IMR-90 (cell line): ENCODE results near the gene HPN. TPM values are rescaled to one million over a fixed set of nuclear protein-coding genes. Genes with fewer than 3 reads are reported as not detected.

Source experiments
- ATAC-seq: fragments of 200-7000 bp; cut with Tn5 transposase; 2 replicates; pipeline ENCODE4 v1.9.1; 2020; ENCODE audit warnings: low read depth, mild to moderate bottlenecking, moderate library complexity
- BruUV-seq: library from RNA; stranded (reverse); fragments of 400-500 nt; replicated peaks from 2 replicates; lab custom pipeline; 2021; lab: Mats Ljungman, UMichigan
- CTCF ChIA-PET: fragments of 300-600 bp; formaldehyde crosslinking; extraction: SDS; loops from one replicate; lab custom pipeline; 2021; ENCODE audit warnings: antibody characterized with exemption; lab: Yijun Ruan, JAX
- POLR2A ChIA-PET: fragments of 300-600 bp; sonication (Branson Sonifier 250); formaldehyde crosslinking; loops from one replicate; lab custom pipeline; 2022; ENCODE audit warnings: antibody characterized with exemption; ENCODE audit not compliant: unreplicated experiment; lab: Charles Lee
- DNase-seq: peaks from one replicate; pipeline ENCODE4 v3.0.0; 2013
- H2AFZ ChIP-seq: replicated peaks from 2 replicates; pipeline ENCODE3; 2013; ENCODE audit warnings: low read length, mild to moderate bottlenecking; ENCODE audit not compliant: poor library complexity
- H2AK5ac ChIP-seq: 2 replicates; pipeline ENCODE4 v1.6.1; 2013; ENCODE audit warnings: low read depth, low read length, inconsistent platforms
- H2AK9ac ChIP-seq: replicated peaks from 2 replicates; pipeline ENCODE3; 2013; ENCODE audit warnings: mild to moderate bottlenecking, low read depth, low read length, moderate library complexity; ENCODE audit not compliant: poor library complexity
- H2BK120ac ChIP-seq: 2 replicates; pipeline ENCODE4 v1.6.1; 2013; ENCODE audit warnings: low read depth, low read length, inconsistent platforms
- H2BK15ac ChIP-seq: 3 replicates; pipeline ENCODE4 v1.6.1; 2013; ENCODE audit warnings: low read depth, low read length, inconsistent platforms
- H2BK20ac ChIP-seq: 2 replicates; pipeline ENCODE4 v1.6.1; 2013; ENCODE audit warnings: low read depth, mild to moderate bottlenecking, inconsistent platforms, low read length, moderate library complexity
- H2BK5ac ChIP-seq: 2 replicates; pipeline ENCODE4 v1.6.1; 2013; ENCODE audit warnings: mild to moderate bottlenecking, low read depth, low read length, inconsistent platforms; ENCODE audit not compliant: poor library complexity, severe bottlenecking
- H3K14ac ChIP-seq: replicated peaks from 2 replicates; pipeline ENCODE4 v1.6.1; 2013; ENCODE audit warnings: low read depth, low read length, inconsistent platforms
- H3K18ac ChIP-seq: 2 replicates; pipeline ENCODE4 v1.6.1; 2013; ENCODE audit warnings: low read depth, low read length, control low read depth
- H3K23ac ChIP-seq: 2 replicates; pipeline ENCODE4 v1.6.1; 2013; ENCODE audit warnings: low read depth, low read length, inconsistent platforms
- H3K27ac ChIP-seq: 2 replicates; pipeline ENCODE4 v1.5.1; 2013; ENCODE audit warnings: mild to moderate bottlenecking, control low read depth, low read length; ENCODE audit not compliant: insufficient read depth
- H3K27me3 ChIP-seq: 2 replicates; pipeline ENCODE4 v1.6.1; 2013; ENCODE audit warnings: low read length; ENCODE audit not compliant: control insufficient read depth, insufficient read depth
- H3K36me3 ChIP-seq: 2 replicates; pipeline ENCODE4 v1.6.1; 2013; ENCODE audit warnings: low read length, mixed read lengths; ENCODE audit not compliant: control insufficient read depth, insufficient read depth
- H3K4ac ChIP-seq: 2 replicates; pipeline ENCODE4 v1.6.1; 2013; ENCODE audit warnings: low read depth, low read length, inconsistent platforms
- H3K4me1 ChIP-seq: 2 replicates; pipeline ENCODE4 v1.6.1; 2013; ENCODE audit warnings: low read length, mixed read lengths; ENCODE audit not compliant: control insufficient read depth, insufficient read depth
- H3K4me2 ChIP-seq: 2 replicates; pipeline ENCODE4 v1.6.1; 2013; ENCODE audit warnings: low read depth, mild to moderate bottlenecking, control low read depth, low read length, moderate library complexity
- H3K4me3 ChIP-seq: 2 replicates; pipeline ENCODE4 v1.5.1; 2013; ENCODE audit warnings: low read depth, mild to moderate bottlenecking, control low read depth, low read length, moderate library complexity; ENCODE audit not compliant: insufficient read depth
- H3K56ac ChIP-seq: 2 replicates; pipeline ENCODE4 v1.6.1; 2013; ENCODE audit warnings: low read length, inconsistent platforms; ENCODE audit not compliant: insufficient read depth; ENCODE audit errors: extremely low read depth
- H3K79me1 ChIP-seq, 2 experiments: 2 replicates each; pipeline ENCODE4 v1.6.1; 2013; ENCODE audit warnings: low read length in 2 of 2, inconsistent platforms in 1 of 2, low read depth in 1 of 2
- H3K9ac ChIP-seq: 2 replicates; pipeline ENCODE4 v1.6.1; 2013; ENCODE audit warnings: low read depth, low read length, control low read depth
- H3K9me1 ChIP-seq: 2 replicates; pipeline ENCODE4 v1.6.1; 2013; ENCODE audit warnings: low read length, inconsistent platforms; ENCODE audit not compliant: insufficient read depth
- H3K9me3 ChIP-seq: 2 replicates; pipeline ENCODE4 v1.6.1; 2013; ENCODE audit warnings: low read length; ENCODE audit not compliant: control insufficient read depth, insufficient read depth
- H4K20me1 ChIP-seq: 2 replicates; pipeline ENCODE4 v1.6.1; 2013; ENCODE audit warnings: low read length, inconsistent platforms; ENCODE audit not compliant: insufficient read depth
- H4K5ac ChIP-seq: 2 replicates; pipeline ENCODE4 v1.6.1; 2013; ENCODE audit warnings: mild to moderate bottlenecking, low read depth, low read length, control low read depth
- H4K8ac ChIP-seq, 2 experiments: 2 replicates each; pipeline ENCODE4 v1.6.1; 2013; ENCODE audit warnings: low read depth in 2 of 2, low read length in 2 of 2, control low read depth in 1 of 2, inconsistent platforms in 1 of 2
- H4K91ac ChIP-seq: 2 replicates; pipeline ENCODE4 v1.6.1; 2013; ENCODE audit warnings: low read depth, low read length, inconsistent platforms; ENCODE audit not compliant: insufficient read depth
- BHLHE40 ChIP-seq: fragments of 150-350 bp; IDR thresholded peaks from 2 replicates; pipeline ENCODE4 v1.6.1; 2016; ENCODE audit warnings: mild to moderate bottlenecking, low read depth, low read length
- CEBPB ChIP-seq: IDR thresholded peaks from 2 replicates; pipeline ENCODE4 v1.6.1; 2012; ENCODE audit warnings: low read depth, low read length, improper control_type of control experiment
- CHD1 ChIP-seq: IDR thresholded peaks from 2 replicates; pipeline ENCODE4 v1.6.1; 2012; ENCODE audit warnings: low read depth, low read length, improper control_type of control experiment
- FOS ChIP-seq: fragments of 150-350 bp; IDR thresholded peaks from 2 replicates; pipeline ENCODE4 v1.6.1; 2016; ENCODE audit warnings: low read depth, low read length
- MAFK ChIP-seq: IDR thresholded peaks from 2 replicates; pipeline ENCODE4 v1.6.1; 2012; ENCODE audit warnings: low read depth, low read length, improper control_type of control experiment
- MAZ ChIP-seq: IDR thresholded peaks from 2 replicates; pipeline ENCODE4 v1.6.1; 2012; ENCODE audit warnings: low read depth, mild to moderate bottlenecking, low read length, improper control_type of control experiment, moderate library complexity, borderline replicate concordance
- MXI1 ChIP-seq: IDR thresholded peaks from 2 replicates; pipeline ENCODE4 v1.6.1; 2012; ENCODE audit warnings: low read depth, mild to moderate bottlenecking, low read length, moderate library complexity, borderline replicate concordance
- POLR2A ChIP-seq: IDR thresholded peaks from 2 replicates; pipeline ENCODE4 v1.6.1; 2012; ENCODE audit warnings: mild to moderate bottlenecking, low read depth, low read length
- RAD21 ChIP-seq: IDR thresholded peaks from 2 replicates; pipeline ENCODE4 v1.6.1; 2012; ENCODE audit warnings: low read length, improper control_type of control experiment
- RCOR1 ChIP-seq: IDR thresholded peaks from 2 replicates; pipeline ENCODE4 v1.6.1; 2012; ENCODE audit warnings: mild to moderate bottlenecking, low read length, improper control_type of control experiment; ENCODE audit not compliant: insufficient replicate concordance
- RFX5 ChIP-seq: IDR thresholded peaks from 2 replicates; pipeline ENCODE4 v1.8.0; 2012; ENCODE audit warnings: low read depth, mild to moderate bottlenecking, low read length, moderate library complexity
- SMC3 ChIP-seq: fragments of 150-350 bp; IDR thresholded peaks from 2 replicates; pipeline ENCODE4 v1.6.1; 2016; ENCODE audit warnings: low read depth, mild to moderate bottlenecking, antibody characterized with exemption, low read length, moderate library complexity
- USF2 ChIP-seq: fragments of 150-350 bp; IDR thresholded peaks from 2 replicates; pipeline ENCODE4 v1.6.1; 2017; ENCODE audit warnings: mild to moderate bottlenecking, antibody characterized with exemption, low read length, low read depth
- WGBS, 2 experiments: methylation state at CpG; one replicate each; pipeline versions ENCODE4 v1.1.5 to v1.1.7; 2013; ENCODE audit warnings: missing lambda C conversion rate in 2 of 2; ENCODE audit not compliant: insufficient read length in 1 of 2; ENCODE audit errors: extremely low coverage in 2 of 2; 5-methylcytosine and 5-hydroxymethylcytosine counted together
- dilution Hi-C: fragments of 300-500 bp; cut with HindIII; formaldehyde crosslinking; loops from one replicate; pipeline ENCODE4 v1.14.3; 2018; ENCODE audit warnings: low sequenced_read_pairs; ENCODE audit not compliant: unreplicated experiment
- in situ Hi-C: fragments of 300-500 bp; cut with MboI; formaldehyde crosslinking; loops from 3 replicates; pipeline ENCODE4 v1.14.3; 2019; ENCODE audit warnings: low sequenced_read_pairs, inconsistent platforms, mixed read lengths
- intact Hi-C: fragments of 100-400 bp; cut with micrococcal nuclease; formaldehyde crosslinking; loops from 2 replicates; pipeline ENCODE4 v1.10.0; 2022
- polyA plus RNA-seq, 3 experiments: library from polyadenylated mRNA; depleted of rRNA; stranded (reverse); fragments of >200 nt; gene quantifications; 2 replicates each; pipeline ENCODE4 v1.2.3, GENCODE V29; 2012; ENCODE audit warnings: low replicate concordance in 1 of 3
- total RNA-seq: library from RNA; depleted of rRNA; stranded (reverse); fragments of >200 nt; gene quantifications from 2 replicates; pipeline ENCODE4 v1.2.3, GENCODE V29; 2012
- TF ChIP-seq, protein P1 (sequence below): conservative IDR thresholded peaks from 2 replicates; pipeline ENCODE4 v1.5.1; 2012; ENCODE audit warnings: mild to moderate bottlenecking, low read depth, low read length, improper control_type of control experiment
- TF ChIP-seq, protein P2 (sequence below): fragments of 150-350 bp; IDR thresholded peaks from 2 replicates; pipeline ENCODE4 v1.6.1; 2016; ENCODE audit warnings: low read depth, mild to moderate bottlenecking, low read length, moderate library complexity, borderline replicate concordance

Gene HPN
- total and polyA plus RNA-seq, 2 of the 4 experiments (the other 2 are of a cell fraction): not detected

DNA sequence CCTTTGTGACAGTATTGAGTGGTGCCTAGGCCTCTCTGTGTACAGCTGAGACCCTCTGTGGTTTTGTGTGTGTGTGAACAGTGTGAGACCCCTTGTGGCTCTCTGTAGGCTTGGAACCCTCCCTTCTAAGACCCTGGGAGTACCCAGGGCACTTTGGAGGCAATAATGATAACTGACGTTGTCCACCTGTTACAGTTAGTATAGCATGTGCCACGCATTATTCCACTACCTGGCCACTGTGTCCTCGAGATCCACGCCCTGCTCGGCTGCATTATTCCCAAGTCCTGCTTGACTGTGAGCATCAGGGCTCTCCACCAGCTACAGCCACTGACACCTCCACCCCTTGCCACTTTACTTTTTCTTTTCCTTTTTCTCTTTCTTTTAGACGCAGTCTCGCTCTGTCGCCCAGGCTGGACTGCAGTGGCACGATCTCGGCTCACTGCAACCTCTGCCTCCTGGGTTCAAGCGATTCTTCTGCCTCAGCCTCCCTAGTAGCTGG, 39.4 kb upstream of the HPN start:
- H3K9ac ChIP-seq: no peak overlapping the region
- H4K5ac ChIP-seq: no peak overlapping the region
- no peak overlapping the region for H3K18ac ChIP-seq
- H3K14ac ChIP-seq: no peak overlapping the region
- no peak for ATAC-seq
- dilution Hi-C loops: no loop called here
- intact Hi-C loops: no loop called here
- no peak overlapping the region for H3K56ac ChIP-seq
- no peak overlapping the region for H2BK5ac ChIP-seq
- H3K4ac ChIP-seq: no peak overlapping the region
- H3K27ac ChIP-seq: no peak overlapping the region
- no peaks in the 10 kb centered on the region for H3K9me3 ChIP-seq
- H2BK20ac ChIP-seq: no peak overlapping the region
- no peaks in the 10 kb centered on the region for H3K27me3 ChIP-seq
- TSS peak; percentile 46 for BruUV-seq
- peak overlapping the region; percentile 4; the same call in 1 of the 2 replicates for H2AK5ac ChIP-seq
- 100% methylated on average over 6 of the region's 11 CpGs; no CpG with 5 or more reads in 1 of the 2 experiments for WGBS, 2 experiments
- no peak overlapping the region for H2BK120ac ChIP-seq
- H4K91ac ChIP-seq: no peak overlapping the region
- H2BK15ac ChIP-seq: no peak overlapping the region
- H4K8ac ChIP-seq: no peak overlapping the region
- peak overlapping the region; percentile 63 for H3K23ac ChIP-seq
- ChIA-PET POLR2A (no interaction called here), CTCF (no interaction called here)
- peaks cover 14% of the 10 kb centered on the region for H3K36me3 ChIP-seq
- H2AK9ac ChIP-seq: peak overlapping the region; percentile 57
- peaks cover 28% of the 10 kb centered on the region for H3K9me1 ChIP-seq
- peaks cover 24 to 69% of the 10 kb centered on the region in 2 experiments for H3K79me1 ChIP-seq
- no peak overlapping the region; the same call in 1 of the 2 replicates for H3K4me2 ChIP-seq
- H4K20me1 ChIP-seq: peaks cover 53% of the 10 kb centered on the region
- H3K4me1 ChIP-seq: peaks cover 23% of the 10 kb centered on the region
- no peak overlapping the region for H3K4me3 ChIP-seq
- in situ Hi-C loops: no loop called here
- no peak for DNase-seq
- no peak for TF ChIP-seq RCOR1
- no peak for TF ChIP-seq RAD21
- no peak for TF ChIP-seq CHD1
- TF ChIP-seq, protein P1, sequence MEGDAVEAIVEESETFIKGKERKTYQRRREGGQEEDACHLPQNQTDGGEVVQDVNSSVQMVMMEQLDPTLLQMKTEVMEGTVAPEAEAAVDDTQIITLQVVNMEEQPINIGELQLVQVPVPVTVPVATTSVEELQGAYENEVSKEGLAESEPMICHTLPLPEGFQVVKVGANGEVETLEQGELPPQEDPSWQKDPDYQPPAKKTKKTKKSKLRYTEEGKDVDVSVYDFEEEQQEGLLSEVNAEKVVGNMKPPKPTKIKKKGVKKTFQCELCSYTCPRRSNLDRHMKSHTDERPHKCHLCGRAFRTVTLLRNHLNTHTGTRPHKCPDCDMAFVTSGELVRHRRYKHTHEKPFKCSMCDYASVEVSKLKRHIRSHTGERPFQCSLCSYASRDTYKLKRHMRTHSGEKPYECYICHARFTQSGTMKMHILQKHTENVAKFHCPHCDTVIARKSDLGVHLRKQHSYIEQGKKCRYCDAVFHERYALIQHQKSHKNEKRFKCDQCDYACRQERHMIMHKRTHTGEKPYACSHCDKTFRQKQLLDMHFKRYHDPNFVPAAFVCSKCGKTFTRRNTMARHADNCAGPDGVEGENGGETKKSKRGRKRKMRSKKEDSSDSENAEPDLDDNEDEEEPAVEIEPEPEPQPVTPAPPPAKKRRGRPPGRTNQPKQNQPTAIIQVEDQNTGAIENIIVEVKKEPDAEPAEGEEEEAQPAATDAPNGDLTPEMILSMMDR: no peak
- no peak for TF ChIP-seq RFX5
- TF ChIP-seq MAFK: no peak
- TF ChIP-seq, protein P2, sequence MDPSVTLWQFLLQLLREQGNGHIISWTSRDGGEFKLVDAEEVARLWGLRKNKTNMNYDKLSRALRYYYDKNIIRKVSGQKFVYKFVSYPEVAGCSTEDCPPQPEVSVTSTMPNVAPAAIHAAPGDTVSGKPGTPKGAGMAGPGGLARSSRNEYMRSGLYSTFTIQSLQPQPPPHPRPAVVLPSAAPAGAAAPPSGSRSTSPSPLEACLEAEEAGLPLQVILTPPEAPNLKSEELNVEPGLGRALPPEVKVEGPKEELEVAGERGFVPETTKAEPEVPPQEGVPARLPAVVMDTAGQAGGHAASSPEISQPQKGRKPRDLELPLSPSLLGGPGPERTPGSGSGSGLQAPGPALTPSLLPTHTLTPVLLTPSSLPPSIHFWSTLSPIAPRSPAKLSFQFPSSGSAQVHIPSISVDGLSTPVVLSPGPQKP: no peak
- TF ChIP-seq FOS: no peak
- TF ChIP-seq POLR2A: no peak
- no peak for TF ChIP-seq CEBPB
- TF ChIP-seq USF2: no peak
- no peak for TF ChIP-seq SMC3
- TF ChIP-seq MXI1: no peak
- TF ChIP-seq MAZ: no peak
- no peak for TF ChIP-seq BHLHE40
- H2AFZ ChIP-seq: no peak overlapping the region
